ENCODE data around the gene FAM168B.
A peak's percentile ranks its signal among the peaks of the same experiment; 100 is the strongest.

FAM168B gene

DNA sequence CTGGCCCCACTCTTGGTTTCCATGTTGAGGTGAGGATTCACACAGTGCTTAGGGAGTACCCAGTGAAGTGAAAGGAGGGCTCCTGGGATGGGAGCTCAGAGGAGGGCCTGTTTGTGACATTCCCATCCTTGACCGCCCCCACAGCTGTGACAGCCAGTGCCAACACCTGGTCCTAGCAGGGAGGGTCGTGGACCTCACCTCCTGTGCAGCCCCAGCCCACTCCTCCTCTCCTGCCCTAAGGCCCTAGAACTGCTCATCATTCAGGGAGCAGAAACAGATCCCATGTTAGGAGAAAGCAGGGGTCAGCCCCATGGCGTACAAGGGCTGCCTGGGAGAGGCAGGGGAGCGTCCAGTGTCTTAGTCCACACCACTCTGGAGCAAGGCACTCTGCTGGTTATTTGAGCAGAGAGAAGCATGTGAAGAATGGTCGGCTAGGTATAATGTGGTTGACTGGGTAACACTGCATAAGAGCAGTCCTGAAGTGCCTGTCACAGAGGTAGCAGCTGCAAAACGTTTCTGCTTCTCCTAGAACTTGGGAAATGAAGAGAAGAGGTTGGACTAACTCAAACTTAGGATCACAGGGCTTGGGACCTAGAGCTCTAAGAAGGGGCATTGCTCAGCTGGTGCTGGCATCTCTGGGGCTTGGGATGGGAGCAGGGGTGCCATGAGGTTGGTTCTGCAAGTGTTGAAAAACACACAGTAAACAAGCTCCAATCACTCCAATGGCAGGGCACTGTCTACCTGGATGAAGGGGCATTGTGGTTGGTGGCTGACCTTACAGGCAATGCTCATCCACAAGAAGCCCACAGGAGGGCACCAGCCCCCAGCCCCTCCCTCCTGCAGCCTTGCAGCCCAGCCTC is 55.6 kb downstream of the FAM168B start:
- Histone ChIP-seq H3K4me3 (ENCODE audit: low read depth, low read length) (no peak overlapping the region), H3K9ac (ENCODE audit: low read length) (no peak overlapping the region), H3K27ac (ENCODE audit: low read depth, low read length) (no peak overlapping the region), H3K4me1 (ENCODE audit: control insufficient read depth, insufficient read depth, low read length) (peaks cover 20% of the 10 kb centered on the region), H3K27me3 (ENCODE audit: control insufficient read depth, insufficient read depth, low read length) (peaks cover 51% of the 10 kb centered on the region), H3K9me3 (ENCODE audit: control insufficient read depth, insufficient read depth, low read depth, low read length) (no peaks in the 10 kb centered on the region), H3K36me3 (ENCODE audit: control insufficient read depth, insufficient read depth, low read length) (no peaks in the 10 kb centered on the region)

DNA sequence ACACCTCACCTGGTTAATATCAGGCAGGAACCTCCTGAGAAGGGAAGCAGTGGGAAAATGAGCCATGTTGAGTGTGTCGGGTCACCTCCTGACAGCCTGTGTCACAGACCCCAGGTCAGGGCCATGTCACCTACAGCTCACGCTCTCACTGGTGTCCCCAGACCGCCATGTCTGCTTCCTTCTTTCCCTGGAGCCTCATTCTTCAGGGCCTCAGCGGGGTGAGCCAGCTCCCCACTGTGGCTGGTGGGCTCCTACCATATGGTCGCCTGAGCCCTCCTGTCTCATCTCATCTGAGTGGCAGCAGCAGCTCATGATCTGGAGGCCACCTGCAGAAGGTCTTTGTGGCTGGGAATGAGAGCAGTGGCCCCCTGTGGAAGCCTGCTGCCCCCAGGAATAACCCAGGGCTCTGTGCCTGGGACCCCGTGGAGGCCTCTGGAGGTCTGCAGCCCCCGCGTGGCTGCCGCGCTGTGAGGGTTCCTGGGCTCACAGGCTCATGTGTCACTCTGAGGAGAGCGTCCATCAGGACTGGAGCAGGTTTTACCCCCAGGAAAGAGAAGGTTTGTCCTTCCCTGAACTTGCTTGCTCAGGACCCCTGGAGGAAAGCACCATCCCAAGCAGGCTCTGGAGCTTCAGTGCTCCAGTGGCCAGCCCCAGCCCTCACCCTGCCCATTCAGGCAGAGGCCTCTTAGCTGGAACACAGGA is 56.4 kb downstream of the FAM168B start:
- Histone ChIP-seq H3K9ac (ENCODE audit: low read length) (no peak overlapping the region), H3K9me3 (ENCODE audit: control insufficient read depth, insufficient read depth, low read depth, low read length) (no peaks in the 10 kb centered on the region), H3K27me3 (ENCODE audit: control insufficient read depth, insufficient read depth, low read length) (peaks cover 57% of the 10 kb centered on the region), H3K4me1 (ENCODE audit: control insufficient read depth, insufficient read depth, low read length) (peaks cover 20% of the 10 kb centered on the region), H3K36me3 (ENCODE audit: control insufficient read depth, insufficient read depth, low read length) (no peaks in the 10 kb centered on the region), H3K4me3 (ENCODE audit: low read depth, low read length) (no peak overlapping the region), H3K27ac (ENCODE audit: low read depth, low read length) (no peak overlapping the region)

DNA sequence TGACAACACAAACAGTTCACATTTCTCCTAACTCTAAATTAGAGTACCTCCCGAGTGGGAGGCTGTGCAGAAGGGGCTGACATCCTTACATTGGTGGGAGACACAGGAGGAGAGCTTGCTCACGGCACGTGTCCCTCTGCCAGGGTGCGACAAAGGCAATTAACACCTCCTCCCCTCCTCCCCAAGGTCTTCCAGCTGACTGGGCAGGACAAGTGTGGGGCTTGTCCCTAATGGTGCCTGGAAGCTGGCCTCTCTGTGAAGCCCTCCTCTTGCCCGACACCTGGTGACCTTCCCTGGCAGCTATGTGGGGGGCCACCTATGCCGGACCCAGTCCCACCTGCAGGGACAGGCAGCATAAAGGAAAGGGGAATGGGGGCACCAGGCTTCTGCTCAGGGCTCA is 57.0 kb downstream of the FAM168B start:
- H3K9me3 ChIP-seq (ENCODE audit: control insufficient read depth, insufficient read depth, low read depth, low read length) = no peaks in the 10 kb centered on the region
- peaks cover 58% of the 10 kb centered on the region for H3K27me3 ChIP-seq (ENCODE audit: control insufficient read depth, insufficient read depth, low read length)
- H3K4me1 ChIP-seq (ENCODE audit: control insufficient read depth, insufficient read depth, low read length) = peaks cover 20% of the 10 kb centered on the region
- H3K27ac ChIP-seq (ENCODE audit: low read depth, low read length) = no peak overlapping the region
- H3K4me3 ChIP-seq (ENCODE audit: low read depth, low read length) = no peak overlapping the region
- no peaks in the 10 kb centered on the region for H3K36me3 ChIP-seq (ENCODE audit: control insufficient read depth, insufficient read depth, low read length)
- H3K9ac ChIP-seq (ENCODE audit: low read length) = no peak overlapping the region

DNA sequence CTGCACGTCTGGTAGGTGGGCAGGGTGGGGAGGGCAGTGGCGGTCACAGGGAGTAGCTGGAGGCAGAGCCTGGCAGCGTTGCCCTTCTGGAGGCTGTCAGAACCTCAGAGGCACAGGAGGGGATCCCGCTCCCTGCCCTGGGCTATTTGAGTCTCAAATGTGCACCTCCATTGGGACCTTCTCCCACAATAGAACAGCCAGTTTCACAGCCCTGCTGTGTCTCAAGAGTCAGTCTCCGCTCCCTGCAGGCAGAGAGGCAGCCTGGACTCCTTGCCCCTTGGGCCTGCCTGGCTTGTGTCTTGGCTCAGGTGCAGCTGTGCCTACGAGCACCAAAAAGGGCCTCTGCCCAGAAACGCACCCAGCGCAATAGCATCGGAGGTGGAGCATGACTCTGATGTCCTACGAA is 57.4 kb downstream of the FAM168B start:
- Histone ChIP-seq H3K9ac (ENCODE audit: low read length) (no peak overlapping the region), H3K27ac (ENCODE audit: low read depth, low read length) (no peak overlapping the region), H3K4me3 (ENCODE audit: low read depth, low read length) (peak overlapping the region; percentile 67), H3K27me3 (ENCODE audit: control insufficient read depth, insufficient read depth, low read length) (peaks cover 60% of the 10 kb centered on the region), H3K4me1 (ENCODE audit: control insufficient read depth, insufficient read depth, low read length) (peaks cover 20% of the 10 kb centered on the region), H3K9me3 (ENCODE audit: control insufficient read depth, insufficient read depth, low read depth, low read length) (no peaks in the 10 kb centered on the region), H3K36me3 (ENCODE audit: control insufficient read depth, insufficient read depth, low read length) (no peaks in the 10 kb centered on the region)

DNA sequence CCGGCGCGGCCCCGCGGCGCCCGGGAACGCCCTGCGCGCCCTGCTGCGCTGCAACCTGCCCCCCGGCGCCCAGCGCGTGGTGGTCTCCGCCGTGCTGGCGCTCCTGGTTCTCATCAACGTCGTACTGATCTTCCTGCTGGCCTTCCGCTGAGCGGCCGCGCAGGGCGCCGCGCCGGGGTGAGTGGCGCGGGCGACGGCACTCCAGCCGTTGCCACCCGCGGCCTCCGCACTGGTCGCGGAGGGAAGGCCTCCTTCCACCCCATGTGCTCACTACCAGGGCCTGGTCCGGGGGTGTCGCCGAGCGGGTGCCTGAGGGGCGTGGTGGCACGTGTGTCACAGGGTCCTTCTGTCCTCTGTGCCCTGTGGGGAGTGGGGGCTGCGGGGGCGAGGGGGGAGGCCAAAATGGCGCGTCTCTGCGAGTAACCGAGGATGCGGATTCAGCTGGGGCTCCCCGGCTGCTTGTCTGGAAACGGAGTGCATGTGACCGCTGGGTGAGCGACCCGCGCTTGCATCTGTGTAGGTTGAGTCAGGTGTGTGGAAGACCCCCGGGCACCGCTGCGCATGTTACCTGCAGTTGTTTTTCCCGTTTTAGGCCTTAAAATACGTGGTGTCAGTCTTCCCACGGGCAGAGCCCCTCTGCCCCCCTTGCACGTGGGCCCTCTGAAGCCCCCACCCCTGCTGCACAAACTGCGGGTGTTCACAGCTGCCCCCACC is 58.0 kb downstream of the FAM168B start:
- peak overlapping the region; percentile 67 for H3K4me3 ChIP-seq (ENCODE audit: low read depth, low read length)
- H3K4me1 ChIP-seq (ENCODE audit: control insufficient read depth, insufficient read depth, low read length) = peaks cover 20% of the 10 kb centered on the region
- H3K9me3 ChIP-seq (ENCODE audit: control insufficient read depth, insufficient read depth, low read depth, low read length) = no peaks in the 10 kb centered on the region
- H3K9ac ChIP-seq (ENCODE audit: low read length) = peak overlapping the region; percentile 63
- no peak overlapping the region for H3K27ac ChIP-seq (ENCODE audit: low read depth, low read length)
- no peaks in the 10 kb centered on the region for H3K36me3 ChIP-seq (ENCODE audit: control insufficient read depth, insufficient read depth, low read length)
- peaks cover 60% of the 10 kb centered on the region for H3K27me3 ChIP-seq (ENCODE audit: control insufficient read depth, insufficient read depth, low read length)

DNA sequence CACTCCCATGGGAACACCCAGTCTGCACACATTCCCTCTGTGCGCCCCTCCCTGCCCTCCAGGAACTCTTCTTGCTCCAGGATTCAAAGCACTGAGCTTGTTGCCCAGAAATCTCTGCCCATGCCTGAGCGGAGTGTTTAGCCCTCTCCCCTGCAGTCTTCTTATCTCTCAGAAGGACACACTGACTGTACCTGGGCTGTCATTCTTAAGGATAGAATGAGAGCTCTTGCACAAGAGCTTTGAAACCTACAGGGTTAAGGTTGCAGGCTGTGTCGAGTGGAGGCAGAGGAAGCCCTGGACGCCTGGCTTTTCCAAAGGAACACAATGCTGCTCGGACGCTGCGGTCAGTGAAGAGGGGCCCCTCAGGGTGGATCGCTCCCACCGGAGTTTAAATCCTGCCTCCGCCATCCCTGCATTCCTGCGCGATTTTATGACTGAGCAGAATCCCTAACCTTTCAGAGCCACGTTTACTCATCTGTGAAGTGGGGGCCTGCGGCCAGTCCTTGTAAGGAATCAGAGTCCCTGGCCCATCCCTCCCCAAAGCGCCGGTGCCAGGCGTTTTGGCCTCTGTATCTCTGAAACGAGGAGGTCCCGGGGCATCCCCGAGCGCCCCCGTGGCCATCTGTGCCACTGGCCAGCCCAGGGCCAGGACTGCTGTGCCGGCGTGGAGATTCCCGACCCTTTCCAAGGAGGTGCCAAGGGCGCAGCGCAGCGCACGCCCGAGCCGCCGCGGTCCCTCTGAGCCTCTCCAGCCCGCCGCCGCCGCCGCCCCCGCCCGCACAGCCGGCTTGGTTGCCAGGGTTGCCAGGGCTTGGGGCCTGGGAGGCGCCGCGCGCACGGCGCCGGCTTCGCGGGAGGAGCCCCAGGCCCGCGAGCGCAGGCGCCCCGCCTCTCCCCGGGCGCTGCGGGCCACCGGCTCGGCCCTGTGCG is 58.9 kb downstream of the FAM168B start:
- no peaks in the 10 kb centered on the region for H3K9me3 ChIP-seq (ENCODE audit: control insufficient read depth, insufficient read depth, low read depth, low read length)
- peaks cover 60% of the 10 kb centered on the region for H3K27me3 ChIP-seq (ENCODE audit: control insufficient read depth, insufficient read depth, low read length)
- H3K4me3 ChIP-seq (ENCODE audit: low read depth, low read length) = peak overlapping the region; percentile 67
- peaks cover 20% of the 10 kb centered on the region for H3K4me1 ChIP-seq (ENCODE audit: control insufficient read depth, insufficient read depth, low read length)
- H3K9ac ChIP-seq (ENCODE audit: low read length) = no peak overlapping the region
- H3K36me3 ChIP-seq (ENCODE audit: control insufficient read depth, insufficient read depth, low read length) = no peaks in the 10 kb centered on the region
- H3K27ac ChIP-seq (ENCODE audit: low read depth, low read length) = no peak overlapping the region

DNA sequence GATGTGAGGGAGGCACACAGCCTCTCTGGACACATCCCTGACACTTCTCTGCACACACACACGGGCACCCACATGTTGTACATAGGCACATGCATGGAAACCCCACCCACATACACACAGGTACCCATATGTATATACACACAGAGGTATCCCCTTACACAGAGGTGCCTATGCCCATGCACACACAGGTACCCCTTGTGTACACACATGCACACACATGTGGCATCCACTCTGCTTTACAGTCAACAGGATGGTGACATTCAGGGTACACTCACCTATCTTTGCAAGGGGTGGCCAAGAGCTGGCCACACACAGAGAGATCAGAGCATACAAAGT is 59.5 kb downstream of the FAM168B start:
- no peak overlapping the region for H3K4me3 ChIP-seq (ENCODE audit: low read depth, low read length)
- H3K9ac ChIP-seq (ENCODE audit: low read length) = no peak overlapping the region
- peaks cover 60% of the 10 kb centered on the region for H3K27me3 ChIP-seq (ENCODE audit: control insufficient read depth, insufficient read depth, low read length)

DNA sequence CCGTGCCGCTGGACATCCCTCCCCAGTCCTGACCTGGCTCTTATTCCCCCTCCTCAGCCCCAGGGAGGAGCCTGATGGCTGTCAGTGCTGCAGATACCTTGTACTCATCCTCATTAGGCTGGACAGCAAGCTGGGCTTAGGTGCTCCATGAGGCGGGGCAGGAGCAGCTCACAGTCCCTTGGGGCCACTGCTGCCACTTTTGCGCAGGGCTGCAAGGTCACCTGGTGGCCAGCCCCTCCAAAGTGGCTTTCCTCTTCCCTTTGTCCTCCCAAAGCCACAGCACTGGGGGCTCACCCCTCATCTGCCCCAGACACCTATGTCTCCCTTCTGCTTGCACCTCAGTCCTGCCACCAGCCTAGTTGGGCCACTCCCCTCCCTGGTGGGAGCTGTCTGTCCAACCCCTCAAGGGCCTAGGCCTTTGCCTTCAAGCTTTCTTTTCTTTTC is 60.8 kb downstream of the FAM168B start:
- H3K4me1 ChIP-seq (ENCODE audit: control insufficient read depth, insufficient read depth, low read length) = peaks cover 20% of the 10 kb centered on the region
- H3K9me3 ChIP-seq (ENCODE audit: control insufficient read depth, insufficient read depth, low read depth, low read length) = no peaks in the 10 kb centered on the region; the same call in 1 of the 2 replicates
- no peaks in the 10 kb centered on the region for H3K36me3 ChIP-seq (ENCODE audit: control insufficient read depth, insufficient read depth, low read length)
- H3K27ac ChIP-seq (ENCODE audit: low read depth, low read length) = no peak overlapping the region
- H3K27me3 ChIP-seq (ENCODE audit: control insufficient read depth, insufficient read depth, low read length) = peaks cover 53% of the 10 kb centered on the region
- no peak overlapping the region for H3K4me3 ChIP-seq (ENCODE audit: low read depth, low read length)
- H3K9ac ChIP-seq (ENCODE audit: low read length) = no peak overlapping the region

More for the DNA sequence above, 59.5 kb downstream of the FAM168B start:
- Histone ChIP-seq H3K9me3 (ENCODE audit: control insufficient read depth, insufficient read depth, low read depth, low read length) (no peaks in the 10 kb centered on the region), H3K4me1 (ENCODE audit: control insufficient read depth, insufficient read depth, low read length) (peaks cover 20% of the 10 kb centered on the region), H3K36me3 (ENCODE audit: control insufficient read depth, insufficient read depth, low read length) (no peaks in the 10 kb centered on the region), H3K27ac (ENCODE audit: low read depth, low read length) (no peak overlapping the region)

DNA sequence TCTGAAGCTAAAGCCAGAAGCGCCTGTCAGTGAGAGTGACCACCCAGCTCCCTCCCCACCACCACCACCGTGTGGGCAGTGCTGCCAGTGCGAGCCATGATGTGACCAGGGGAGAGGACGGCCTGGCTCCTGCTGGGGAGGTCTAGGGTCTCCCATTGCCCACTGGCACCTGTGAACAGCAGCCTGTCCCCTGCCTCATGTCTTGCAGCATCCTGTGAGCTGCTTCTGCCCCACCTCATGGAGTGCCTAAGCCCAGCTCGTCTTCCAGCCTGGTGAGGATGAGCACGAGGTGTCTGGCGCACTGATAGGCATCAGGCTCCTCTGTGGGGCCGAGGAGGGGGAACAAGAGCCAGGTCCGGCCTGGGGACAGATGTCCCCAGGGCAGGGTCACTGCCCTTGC is 61.4 kb downstream of the FAM168B start:
- H3K9ac ChIP-seq (ENCODE audit: low read length) = no peak overlapping the region
- peaks cover 4% of the 10 kb centered on the region; the same call in 1 of the 2 replicates for H3K9me3 ChIP-seq (ENCODE audit: control insufficient read depth, insufficient read depth, low read depth, low read length)
- H3K27me3 ChIP-seq (ENCODE audit: control insufficient read depth, insufficient read depth, low read length) = peaks cover 47% of the 10 kb centered on the region
- H3K4me1 ChIP-seq (ENCODE audit: control insufficient read depth, insufficient read depth, low read length) = peaks cover 20% of the 10 kb centered on the region
- H3K4me3 ChIP-seq (ENCODE audit: low read depth, low read length) = no peak overlapping the region
- H3K36me3 ChIP-seq (ENCODE audit: control insufficient read depth, insufficient read depth, low read length) = no peaks in the 10 kb centered on the region
- H3K27ac ChIP-seq (ENCODE audit: low read depth, low read length) = no peak overlapping the region

DNA sequence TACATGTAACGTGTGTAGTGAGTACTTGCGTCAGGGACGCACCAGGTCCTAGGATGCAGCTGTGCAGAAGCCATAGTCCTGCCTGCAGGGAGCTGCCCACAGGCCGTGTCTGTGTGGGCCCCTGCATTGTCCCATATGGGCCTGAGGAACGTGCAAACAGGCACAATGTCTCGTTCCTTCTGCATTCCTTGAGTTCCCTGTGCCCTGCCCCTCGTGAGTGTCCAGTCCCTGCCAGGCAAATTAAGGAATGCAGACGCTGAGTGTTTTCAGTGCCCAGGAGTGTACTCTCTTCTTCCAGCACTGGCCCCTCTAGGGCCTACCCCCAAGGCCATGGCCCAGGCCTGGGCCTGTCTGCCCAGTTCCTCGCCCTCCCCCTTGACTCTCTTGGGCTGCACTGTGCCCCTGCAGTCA is 61.8 kb downstream of the FAM168B start:
- Histone ChIP-seq H3K4me3 (ENCODE audit: low read depth, low read length) (no peak overlapping the region), H3K36me3 (ENCODE audit: control insufficient read depth, insufficient read depth, low read length) (no peaks in the 10 kb centered on the region), H3K4me1 (ENCODE audit: control insufficient read depth, insufficient read depth, low read length) (peaks cover 17% of the 10 kb centered on the region), H3K27me3 (ENCODE audit: control insufficient read depth, insufficient read depth, low read length) (peaks cover 43% of the 10 kb centered on the region), H3K9ac (ENCODE audit: low read length) (no peak overlapping the region), H3K27ac (ENCODE audit: low read depth, low read length) (no peak overlapping the region), H3K9me3 (ENCODE audit: control insufficient read depth, insufficient read depth, low read depth, low read length) (peaks cover 4% of the 10 kb centered on the region; the same call in 1 of the 2 replicates)

All from HUES6 (cell line).